Activated CD4-positive, CD25-positive, alpha-beta regulatory T cell treated with anti-CD3 and anti-CD28 coated beads, Interleukin-2, amount 50 U/mL, for 16 hours (primary cell): ENCODE results near the gene SERPINB6.
A peak's percentile ranks its signal among the peaks of the same experiment; 100 is the strongest.
"Not testable (repeated sequence)": the region's sequence is repeated elsewhere in the genome, so short reads cannot be mapped to it uniquely, and the experiment has no call there.

Source experiments
- DNase-seq: peaks from one replicate; pipeline ENCODE4 v3.0.0-alpha.2; 2020; ENCODE audit warnings: low read depth, low spot score

The SERPINB6 gene

DNA sequence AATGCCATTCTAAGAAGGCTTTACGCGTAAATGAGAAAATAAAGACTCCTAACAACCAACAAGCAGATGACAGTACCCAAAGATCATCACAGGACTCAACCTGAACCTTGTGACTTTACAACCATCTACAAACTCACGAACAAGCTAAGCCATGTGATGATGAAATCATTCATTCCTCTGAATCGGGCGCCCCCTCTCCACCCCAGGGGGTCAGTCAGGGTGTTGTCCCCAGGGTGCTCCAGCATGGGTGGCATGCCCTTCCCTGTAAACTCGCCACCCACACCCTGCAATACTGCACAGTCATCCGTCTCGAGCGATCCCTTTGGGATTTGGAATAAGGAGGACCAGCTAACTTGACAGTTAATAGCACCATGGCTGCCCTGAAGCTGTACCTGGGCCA is 12.6 kb downstream of the SERPINB6 start:
- DNase-seq, result no peak

DNA sequence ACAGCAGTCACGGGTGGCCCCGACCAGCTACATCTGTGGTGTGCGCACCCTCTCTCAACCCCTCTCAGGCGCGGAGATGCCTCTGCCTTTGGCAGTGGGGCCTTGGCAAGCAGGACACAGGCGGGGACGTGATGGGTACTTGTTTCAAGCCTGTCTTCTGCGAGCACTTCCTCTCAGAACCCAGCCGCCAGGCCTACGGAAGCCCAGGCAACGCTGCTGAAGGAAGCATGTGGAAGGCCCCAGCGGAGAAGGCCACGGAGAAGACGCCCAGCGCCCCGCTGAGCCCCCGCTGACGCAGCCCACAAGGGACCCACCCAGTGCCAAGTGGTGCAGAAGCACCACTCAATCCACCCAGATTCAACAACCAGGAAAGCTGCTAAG is 13.0 kb downstream of the SERPINB6 start:
- no peak for DNase-seq

DNA sequence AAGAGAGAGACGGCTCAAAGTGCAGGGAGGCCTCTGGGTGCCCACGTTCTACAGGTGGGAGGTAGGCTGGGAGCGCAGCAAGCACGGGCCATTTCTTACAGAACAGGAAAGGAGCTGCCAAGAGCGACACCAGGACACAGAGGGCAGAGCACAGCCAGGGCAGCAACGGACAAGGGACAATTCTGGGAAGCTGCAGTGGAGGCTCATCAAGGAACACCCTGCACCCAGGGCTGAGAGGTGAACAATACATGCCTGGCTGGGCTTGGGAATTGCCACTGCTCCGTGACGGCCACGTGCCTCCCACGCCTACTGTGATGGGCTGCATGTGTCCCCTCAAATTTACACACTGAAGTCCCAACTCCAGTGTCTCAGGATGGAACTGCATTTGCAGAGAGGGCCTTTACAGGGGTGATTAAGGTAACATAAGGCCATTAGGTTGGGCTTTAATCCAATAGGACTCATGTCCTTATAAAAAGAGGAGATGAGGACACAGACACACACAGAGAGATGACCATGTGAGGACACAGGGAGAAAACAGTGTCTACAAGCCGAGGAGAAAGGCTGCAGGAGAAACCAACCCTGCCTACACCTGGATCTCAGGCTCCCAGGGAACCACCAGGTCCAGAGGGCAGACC is 13.6 kb downstream of the SERPINB6 start:
- DNase-seq, result no peak

DNA sequence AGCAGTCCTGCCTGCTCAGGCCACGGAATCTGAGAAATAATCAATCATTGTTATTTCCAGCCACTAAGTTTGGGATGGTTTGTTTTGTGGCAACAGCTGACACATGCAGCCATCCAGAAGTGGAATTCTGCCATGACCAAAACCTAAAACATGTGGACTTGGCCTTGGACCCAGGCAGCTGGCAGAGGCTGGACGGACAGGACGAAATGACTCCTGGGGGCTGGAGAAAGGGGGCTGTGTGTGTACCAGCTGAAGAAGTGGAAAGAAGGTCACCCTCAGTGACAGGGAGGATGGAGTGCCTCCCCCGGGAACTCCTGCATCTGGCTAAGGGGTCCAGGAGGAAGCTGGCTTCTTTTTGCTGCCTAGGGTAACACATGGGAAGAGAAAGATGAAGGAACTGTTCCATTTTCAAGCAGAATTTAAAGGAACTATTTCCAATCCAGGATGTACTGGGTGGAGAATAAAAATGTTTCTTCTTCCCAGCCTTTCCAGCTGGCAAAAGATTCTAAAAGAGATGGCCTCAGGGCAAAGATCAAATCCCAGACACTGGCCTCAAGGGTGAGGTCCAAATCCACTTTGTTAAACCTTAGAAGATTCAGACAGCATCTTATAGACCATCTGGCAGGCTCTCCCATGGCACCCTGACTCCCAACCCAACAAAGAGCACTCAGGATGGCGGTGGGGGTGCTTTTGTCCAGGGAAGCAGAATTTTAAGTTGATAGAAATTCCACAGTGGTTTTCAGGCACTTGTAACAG is 14.3 kb downstream of the SERPINB6 start:
- DNase-seq, result no peak

DNA sequence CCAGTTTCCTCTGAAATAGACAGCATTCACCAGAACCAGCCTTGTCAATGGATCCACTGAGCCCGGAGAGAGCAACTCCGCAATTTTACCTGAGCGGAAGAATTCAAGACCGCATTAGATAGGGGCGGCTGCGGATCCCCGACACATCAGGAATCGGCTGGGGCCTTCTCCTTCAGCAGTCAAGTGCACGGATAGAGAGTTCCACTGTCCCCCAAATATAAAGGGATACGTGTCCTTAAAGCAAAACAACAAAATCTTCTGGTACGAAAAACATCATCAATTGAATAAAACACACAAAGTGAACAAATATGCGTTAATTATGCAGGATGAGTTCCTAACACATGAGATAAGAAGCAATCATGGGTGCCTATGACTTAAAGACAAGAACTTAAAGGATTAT is 18.3 kb downstream of the SERPINB6 start:
- no peak for DNase-seq

DNA sequence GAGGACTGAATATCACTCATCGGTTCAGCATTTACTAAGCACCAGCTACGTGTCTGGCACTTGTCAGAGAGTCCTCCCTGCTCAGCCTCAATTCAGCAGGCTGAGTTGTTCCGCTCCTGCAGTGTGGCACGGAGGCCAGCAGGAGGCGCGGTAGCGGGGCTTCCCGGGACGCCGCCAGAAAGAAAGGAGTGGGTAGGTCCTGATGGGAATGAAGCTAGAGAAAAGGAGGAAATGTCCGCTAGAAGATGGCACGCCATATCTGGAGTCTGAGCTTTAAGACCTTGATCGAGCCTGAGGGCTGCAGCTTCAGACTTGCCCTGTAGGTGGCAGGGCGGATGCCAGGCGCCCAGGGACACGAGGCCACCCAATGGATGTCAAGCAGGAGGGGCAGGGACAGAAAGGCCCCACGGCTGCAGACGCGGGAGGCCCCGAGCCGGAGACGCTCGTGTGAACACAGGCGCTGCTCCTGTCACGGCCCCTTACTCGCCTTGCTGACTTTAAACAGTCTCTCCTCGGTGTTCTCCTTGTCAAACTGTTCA is 18.7 kb downstream of the SERPINB6 start:
- DNase-seq, result no peak

DNA sequence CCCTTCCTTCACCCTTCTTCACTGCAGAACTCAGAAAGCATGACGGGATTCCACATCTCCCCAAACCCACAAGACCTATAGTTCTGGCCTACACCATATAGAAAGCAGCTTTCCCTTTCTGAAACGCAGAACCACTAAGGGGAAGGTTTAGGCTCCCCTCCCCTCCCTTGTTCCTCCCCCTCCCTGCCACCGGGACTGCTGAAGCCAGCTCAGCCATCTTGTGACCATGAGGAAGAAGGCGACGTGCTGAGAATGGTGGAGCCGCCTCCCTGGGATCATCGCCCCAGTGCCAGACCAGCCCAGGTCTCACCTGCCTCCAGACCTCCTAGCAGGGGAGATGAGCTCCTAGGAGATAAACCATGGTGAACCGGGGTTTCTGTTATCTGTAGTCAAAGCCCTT is 19.6 kb downstream of the SERPINB6 start:
- no peak for DNase-seq

DNA sequence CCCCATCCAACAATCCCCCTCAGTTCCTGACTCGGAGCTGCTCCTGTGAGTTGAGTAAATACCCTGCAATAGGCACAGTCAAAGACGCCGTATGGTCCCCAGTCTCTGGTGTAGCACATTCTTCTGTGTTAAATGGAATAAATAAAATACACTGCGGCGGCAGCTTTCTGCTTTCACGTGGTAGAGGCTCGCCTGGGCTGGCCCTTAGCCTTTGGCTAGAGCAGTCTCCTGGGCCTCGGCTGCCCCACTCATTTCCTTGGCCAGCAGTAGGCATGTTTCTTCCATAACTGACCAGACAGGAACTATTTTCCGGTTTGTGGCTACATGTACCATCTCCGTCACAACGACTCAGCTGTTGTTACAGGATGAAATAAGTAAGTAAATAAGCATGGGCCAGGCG is 20.7 kb downstream of the SERPINB6 start:
- no peak for DNase-seq

DNA sequence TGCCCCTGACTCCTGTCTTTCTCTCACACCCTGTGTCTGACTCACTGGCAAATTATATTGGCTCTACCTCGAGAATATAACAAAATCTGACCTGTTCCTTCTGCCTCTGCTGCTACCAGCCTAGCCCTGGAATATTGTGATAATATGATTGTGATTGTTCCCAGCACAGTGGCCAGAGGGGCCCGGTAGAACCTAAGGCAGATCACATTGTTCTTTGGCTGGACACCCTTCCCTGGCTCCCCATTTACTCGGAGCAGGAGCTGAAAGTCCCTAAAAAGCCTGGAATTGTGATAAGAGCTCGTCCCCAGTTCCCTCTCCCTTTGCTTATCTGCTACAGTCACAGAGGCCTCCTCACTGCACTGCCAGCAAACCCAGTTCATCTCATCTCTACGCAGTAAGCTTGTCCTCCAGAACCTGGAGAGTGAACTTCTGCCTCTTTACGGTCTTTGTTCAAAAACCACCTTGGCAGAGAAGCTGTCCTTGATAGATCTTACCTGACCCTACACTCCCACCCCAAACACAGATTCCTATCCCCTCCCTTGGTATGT is 21.8 kb downstream of the SERPINB6 start:
- no peak for DNase-seq

DNA sequence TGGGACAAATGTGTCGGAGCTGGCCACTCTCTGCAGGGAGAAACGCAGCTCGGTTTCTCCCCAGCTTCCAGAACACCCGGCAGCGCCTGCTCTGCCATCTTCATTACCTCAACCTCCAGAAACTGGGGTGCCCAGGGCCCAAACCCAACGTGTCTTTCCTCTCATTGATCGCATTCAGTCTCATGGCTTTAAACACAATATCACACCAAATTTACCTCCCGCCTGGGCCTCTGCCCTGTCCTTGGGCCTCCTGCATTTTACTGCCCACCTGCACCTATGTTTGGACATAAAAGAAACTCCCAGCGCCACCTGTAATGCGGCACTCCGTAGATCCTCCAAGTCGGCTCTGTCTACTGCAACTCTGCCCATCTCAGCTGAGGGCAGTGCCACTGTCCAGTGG is 22.2 kb downstream of the SERPINB6 start:
- no peak for DNase-seq

DNA sequence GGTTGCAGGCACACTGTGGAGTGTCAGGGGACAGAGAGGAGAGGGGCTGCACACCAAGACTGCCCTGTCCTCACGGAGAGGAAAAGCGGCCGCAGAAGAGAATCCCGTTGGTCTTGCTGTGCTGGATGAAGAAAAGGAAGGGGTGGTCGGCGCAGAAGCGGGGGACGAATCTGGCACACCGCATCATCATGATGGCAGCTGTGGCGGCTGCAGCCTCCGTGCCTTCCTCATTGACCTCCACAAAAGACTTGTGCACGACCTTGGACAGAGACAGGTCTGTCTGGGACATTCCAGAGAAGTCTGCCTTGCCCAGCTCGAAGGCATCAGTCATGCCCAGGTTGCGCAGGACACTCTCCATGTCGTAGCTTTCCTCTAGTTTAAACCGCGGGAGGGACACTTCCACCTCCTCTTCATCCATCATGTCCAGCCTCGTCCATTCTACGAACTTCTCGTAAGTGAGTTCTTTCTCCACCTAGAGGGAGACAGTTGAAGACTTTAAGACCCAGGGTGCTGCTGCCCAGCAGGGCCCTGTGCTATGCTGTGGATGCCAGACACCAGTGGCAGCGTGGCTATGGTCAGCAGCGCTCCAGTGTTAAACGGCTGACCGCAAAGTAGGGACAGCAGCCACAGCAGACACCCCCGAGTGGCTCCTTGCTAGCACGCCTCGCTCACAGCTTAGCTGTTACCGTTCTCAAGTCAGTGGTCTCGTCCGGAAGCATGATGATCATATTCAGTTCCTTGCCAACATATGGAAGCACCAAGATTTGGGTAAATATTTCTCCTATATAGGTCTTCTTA is 22.9 kb downstream of the SERPINB6 start:
- no peak for DNase-seq

DNA sequence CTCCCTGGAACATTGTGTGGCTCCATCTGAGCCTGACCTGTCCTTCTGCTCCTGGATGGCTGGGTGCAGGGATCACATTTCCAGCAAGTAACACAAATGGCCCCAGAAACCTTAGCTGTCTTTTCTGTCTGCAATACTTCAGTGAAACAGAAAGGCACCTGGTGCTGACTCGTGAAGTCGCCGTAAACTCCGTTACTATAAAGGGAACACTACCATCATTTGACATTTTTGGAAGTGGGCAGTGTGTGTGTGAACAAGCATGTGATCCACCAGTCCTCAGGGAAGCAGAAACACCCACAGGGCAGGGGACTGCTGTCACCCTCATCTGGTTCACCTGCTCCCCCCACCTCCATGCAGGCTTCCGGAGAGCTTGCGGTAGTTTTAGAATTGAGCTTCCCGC is 23.9 kb downstream of the SERPINB6 start:
- DNase-seq, result no peak

DNA sequence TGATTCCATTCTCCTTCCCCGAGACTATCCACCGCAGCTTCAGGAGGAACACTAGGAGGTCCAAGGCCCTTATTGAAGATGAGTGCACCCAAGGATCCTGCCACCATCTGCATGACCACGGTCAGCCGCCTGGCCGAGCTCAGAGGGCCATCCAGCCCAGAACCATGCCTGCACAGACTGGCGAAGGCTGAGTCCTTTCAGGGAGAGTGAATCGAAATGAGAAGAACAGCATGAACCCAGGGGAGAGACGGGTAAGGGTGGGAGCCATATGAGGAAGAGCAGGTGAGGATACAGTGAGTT is 26.3 kb downstream of the SERPINB6 start:
- DNase-seq, result no peak

DNA sequence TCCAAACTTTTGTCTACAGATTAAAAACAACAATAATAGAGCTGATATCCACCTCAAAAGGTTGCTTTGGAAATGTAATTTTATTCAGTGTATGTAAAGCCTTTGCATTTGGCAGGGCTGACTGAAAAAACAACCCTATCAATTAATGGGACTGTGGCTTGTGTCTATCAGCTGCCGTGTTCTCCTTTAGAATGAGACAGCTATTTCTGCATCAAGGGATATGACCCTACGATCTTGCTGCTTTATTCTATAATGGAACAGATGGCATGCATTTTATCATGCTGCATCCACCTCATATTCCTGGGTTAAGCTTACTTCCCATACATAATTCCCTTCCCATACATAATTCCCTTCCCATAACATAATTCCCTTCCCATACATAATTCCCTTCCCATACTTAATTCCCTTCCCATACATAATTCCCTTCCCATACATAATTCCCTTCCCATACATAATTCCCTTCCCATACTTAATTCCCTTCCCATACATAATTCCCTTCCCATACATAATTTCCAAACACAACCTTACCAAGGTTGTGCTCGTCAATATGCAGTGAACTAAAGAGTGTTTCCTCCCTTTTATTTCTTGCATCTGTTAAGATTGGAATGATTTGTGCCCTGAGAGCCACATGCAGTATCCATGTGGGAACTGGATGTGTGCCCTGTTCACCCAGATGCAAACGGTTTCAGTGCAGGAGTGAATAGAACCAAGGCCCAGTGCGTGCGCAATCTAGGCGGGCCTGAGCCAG is 26.8 kb downstream of the SERPINB6 start:
- no peak for DNase-seq

DNA sequence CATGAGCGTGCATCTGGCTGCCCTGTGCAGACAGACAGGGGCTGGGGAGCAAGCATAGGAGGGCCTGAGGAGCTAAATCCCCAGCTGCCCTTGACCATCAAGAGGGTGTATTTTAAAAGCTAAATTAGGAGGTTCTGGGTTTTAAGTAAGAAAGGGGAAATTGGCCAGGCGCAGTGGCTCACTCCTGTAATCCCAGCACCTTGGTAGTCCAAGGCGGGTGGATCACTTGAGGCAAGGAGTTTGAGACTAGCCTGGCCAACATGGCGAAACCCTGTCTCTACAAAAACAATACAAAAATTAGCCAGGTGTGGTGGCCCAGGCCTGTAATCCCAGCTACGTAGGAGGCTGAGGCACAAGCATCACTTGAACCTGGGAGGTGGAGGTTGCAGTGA is 27.8 kb downstream of the SERPINB6 start:
- no peak for DNase-seq

DNA sequence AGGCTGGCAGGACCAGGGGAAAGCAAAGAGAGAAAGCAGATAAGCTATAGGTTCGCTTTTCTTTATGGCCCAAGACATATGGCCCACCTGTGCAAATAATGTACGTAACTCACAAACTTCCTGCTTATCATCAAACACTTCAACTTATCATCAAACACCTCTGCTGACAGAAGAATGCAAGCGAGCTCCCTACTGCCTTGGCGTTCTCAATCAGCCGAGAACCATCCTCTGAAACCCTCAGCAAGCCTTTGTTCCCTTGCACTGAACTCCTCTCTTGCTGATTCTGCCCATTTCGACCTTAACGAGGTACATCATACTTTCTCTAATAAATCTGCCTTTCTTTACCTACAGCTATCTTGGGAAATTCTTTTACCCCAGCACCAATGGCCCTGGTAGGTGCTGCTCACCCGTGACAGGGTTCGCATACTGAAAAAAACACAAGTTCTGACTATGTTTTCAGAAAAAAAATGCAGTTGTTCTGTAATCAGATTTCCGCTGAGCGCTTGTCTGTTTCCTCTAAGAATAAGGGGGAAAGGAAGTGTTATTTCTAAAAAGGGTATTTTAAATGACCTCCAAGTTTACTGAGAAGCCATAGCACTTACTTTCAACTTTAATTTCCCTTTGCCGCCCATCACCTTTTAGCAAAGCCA is 28.3 kb downstream of the SERPINB6 start:
- no peak for DNase-seq

DNA sequence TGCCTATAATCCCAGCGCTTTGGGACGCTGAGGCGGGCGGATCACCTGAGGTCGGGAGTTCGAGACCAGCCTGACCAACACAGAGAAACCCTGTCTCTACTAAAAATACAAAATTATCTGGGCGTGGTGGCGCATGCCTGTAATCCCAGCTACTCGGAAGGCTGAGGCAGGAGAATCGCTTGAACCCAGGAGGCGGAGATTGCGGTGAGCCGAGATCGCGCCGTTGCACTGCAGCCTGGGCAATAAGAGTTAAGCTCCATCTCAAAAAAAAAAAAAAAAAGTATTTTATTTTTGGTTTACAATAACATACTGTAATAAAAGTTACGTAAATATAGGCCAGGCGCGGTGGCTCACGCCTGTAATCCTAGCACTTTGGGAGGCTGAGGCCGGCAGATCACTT is 29.3 kb downstream of the SERPINB6 start:
- DNase-seq, result not testable (repeated sequence)

DNA sequence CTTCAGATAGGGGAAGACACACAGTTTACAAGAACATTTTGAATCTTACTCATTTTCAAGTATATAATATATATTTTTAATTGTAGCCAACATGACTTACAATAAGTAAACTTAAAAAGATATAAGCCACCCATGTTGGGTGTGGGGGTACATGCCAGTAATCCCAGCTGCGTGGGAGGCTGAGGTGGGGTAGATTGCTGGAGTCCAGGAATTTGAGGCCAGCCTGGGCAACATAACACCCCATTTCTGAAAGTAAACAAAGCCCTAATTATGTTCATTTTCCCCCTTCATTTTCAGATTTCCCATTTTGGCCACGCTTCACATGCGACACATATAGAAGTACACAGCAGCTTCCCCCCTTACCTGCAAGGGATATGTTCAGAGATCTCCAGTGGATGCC is 30.5 kb downstream of the SERPINB6 start:
- DNase-seq, result no peak

DNA sequence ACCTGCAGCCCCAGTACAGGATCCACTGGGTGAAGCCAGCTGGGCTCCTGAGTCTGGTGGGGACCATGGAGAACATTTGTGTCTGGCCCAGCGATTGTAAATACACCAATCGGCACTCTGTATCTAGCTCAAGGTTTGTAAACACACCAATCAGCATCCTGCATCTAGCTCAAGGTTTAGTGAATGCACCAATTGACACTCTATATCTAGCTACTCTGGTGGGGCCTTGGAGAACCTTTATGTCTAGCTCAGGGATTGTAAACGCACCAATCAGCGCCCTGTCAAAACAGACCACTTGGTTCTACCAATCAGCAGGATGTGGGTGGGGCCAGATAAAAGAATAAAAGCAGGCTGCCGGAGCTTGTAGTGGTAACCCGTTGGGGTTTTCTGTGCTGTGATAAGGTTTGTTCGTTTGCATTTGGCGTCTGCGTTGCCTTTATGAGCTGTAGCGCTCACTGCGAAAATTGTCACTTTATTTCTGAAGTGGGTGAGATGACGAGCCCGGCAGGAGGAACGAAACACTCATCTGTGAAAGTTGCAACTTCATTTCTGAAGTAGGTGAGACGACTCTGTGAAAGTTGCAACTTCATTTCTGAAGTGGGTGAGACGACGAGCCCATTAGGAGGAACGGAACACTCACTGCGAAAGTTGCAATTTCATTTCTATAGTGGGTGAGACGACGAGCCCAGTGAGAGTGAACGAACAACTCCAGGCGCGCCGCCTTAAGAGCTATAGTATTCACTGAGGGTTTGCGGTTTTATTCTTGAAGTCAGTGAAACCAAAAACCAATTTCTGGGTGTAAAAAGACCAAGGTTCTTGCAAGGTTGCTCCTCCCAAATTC is 31.1 kb downstream of the SERPINB6 start:
- DNase-seq, result peak; percentile 60

DNA sequence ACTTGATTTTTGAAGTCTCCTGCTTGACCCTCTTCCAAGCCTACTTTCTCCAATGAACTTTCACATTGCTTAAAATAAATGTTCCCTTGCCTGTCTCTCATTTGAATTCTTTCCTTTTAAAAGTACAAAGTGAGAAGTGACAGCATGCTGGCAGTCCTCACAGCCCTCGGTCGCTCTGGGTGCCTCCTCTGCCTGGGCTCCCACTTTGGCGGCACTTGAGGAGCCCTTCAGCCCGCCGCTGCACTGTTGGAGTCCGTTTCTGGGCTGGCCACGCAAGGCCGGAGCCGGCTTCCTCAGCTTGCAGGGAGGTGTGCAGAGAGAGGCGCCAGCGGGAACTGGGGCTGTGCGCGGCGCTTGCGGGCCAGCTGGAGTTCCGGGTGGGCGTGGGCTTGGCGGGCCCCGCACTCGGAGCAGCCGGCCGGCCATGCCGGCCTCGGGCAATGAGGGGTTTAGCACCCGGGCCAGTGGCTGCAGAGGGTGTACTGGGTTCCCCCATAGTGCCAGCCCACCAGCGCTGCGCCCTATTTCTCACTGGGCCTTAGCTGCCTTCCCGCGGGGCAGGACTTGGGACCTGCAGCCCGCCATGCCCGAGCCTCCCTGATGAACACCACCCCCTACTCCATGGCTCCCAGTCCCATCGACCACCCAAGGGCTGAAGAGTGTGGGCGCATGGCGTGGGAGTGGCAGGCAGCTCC is 31.9 kb downstream of the SERPINB6 start:
- DNase-seq, result no peak
